Airway epithelial cell (primary cell): ENCODE data around the gene HSCB. TPM values are rescaled to one million over a fixed set of nuclear protein-coding genes. Genes with fewer than 3 reads are reported as not detected.

Experiments
- total RNA-seq: library from RNA; depleted of rRNA; stranded (reverse); fragments of >200 nt; gene quantifications from 2 replicates; pipeline ENCODE4 v1.2.3, GENCODE V29; 2015

The HSCB gene, protein sequence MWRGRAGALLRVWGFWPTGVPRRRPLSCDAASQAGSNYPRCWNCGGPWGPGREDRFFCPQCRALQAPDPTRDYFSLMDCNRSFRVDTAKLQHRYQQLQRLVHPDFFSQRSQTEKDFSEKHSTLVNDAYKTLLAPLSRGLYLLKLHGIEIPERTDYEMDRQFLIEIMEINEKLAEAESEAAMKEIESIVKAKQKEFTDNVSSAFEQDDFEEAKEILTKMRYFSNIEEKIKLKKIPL
- 16.9 and 17.7 TPM in 2 replicates for total RNA-seq

DNA sequence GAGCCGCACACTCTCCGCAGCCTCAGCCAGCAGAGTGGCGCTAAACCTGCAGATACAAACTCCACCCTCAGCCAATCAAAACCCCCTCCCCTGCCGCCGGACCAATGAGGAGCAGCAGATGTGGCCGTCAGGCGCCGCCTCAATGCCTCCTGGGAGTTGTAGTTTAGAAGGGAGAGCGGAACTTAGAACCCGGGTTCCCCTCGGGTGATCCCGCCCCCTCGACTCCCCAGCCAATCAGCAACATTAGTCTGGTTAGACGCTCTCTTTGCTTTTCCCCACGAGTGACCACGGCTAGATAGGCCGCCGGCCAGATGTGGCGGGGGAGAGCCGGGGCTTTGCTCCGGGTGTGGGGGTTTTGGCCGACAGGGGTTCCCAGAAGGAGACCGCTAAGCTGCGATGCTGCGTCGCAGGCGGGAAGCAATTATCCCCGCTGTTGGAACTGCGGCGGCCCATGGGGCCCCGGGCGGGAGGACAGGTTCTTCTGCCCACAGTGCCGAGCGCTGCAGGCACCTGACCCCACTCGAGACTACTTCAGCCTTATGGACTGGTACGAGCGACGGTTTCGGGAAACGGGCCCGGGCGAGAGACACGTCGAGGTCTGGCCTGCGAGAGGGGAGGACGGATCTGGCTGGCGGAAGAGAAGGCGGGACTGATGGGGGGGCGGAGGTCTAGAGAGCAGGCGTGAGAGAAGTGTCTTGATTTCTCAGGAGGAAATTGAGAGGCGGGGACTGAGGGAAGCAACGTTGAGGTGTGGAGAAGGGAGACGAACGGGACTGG is at the start of gene HSCB, which contains the start of gene CHEK2:
Gene HSCB (plus strand): TSS at position 255 of the 777 bp plus-strand sequence. CDS start 57 bp downstream, at position 312.
Gene CHEK2 (minus strand): TSS at position 36 of the 777 bp plus-strand sequence. CDS start 7,099 bp downstream, outside the sequence.

DNA sequence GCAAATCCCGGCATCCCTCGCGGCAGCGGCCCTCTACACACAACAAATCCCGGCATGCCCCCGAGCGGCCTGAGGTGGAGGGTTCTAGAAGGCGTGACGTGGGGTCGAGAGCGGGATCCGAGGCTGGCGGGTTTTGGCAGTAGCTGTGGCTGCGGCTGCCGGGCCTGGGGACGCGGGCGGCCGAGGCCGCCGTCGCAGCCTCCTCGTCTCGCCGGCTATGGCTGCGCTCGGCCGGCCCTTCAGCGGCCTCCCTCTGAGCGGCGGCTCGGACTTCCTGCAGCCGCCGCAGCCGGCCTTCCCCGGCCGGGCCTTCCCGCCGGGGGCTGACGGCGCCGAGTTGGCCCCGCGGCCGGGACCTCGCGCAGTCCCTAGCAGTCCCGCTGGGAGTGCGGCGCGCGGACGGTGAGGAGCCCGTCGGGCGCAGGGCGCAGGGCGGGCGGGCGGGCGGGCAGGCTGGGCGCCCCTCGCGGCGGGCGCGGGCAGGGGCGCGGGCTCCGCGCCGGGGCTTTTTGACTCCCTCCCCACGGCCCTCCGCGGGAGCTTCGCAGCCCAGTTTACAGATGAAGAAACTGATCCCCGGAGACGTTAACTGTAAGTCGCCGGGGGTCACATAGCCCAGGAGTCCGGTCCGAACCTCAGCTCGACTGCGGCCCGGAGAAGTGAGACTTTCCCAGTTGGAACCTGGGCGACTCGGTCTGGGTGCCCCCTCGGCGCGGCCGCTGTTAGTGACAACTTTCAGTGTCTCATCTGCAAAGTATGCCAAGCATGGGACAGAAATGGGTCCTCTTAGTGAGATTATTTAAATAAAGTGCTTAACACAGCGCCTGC is 31.0 kb downstream of the HSCB start, which contains the start of gene CCDC117:
Gene CCDC117 (plus strand): TSS at position 63 of the 828 bp plus-strand sequence. CDS start 155 bp downstream, at position 218.

DNA sequence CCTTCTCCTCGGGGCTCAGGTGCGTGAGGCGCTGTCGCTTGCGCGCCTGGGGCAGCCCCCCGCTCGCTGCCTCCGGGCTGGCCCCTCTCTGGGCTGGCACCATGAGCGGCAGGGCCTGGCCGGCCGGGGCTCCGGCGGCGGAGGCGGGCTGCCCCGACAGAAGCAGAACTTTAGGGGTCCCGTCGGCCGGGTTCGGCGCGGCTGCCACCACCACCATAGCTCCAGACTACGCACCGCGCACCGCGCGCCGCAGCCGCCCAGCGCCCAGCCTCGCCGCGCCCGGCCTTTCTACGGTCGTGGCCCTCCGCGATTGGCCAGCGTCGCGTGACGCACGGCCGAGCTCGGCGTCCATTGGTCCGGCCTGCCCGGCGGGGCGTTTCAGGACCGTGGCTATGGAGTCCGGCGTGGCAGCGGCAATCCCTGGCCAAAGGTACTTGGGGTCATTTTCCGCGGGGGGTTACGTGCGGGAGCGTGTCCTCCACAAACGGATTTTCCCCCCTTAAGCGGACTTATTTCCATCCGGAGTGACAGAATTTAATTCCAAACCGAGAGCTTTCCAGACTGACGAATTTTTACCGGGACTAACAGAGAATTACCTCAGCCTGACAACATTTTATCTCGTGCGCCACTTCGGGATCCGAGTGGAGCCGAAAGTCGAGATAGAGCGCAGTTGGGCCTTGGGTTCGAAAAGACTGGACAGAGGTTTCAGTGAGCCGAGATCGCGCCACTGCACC is 58.6 kb downstream of the HSCB start, which contains the start of gene XBP1:
Gene XBP1 (minus strand): TSS at position 262 of the 734 bp plus-strand sequence.

Other genes with a start within 250 kb of the HSCB start
- gene TTC28, start 62.2 kb upstream of the HSCB start, total RNA-seq: 0.37 and 1.8 TPM in 2 replicates
- gene CHEK2, start 219 bp upstream of the HSCB start, total RNA-seq: 19.4 and 22.2 TPM in 2 replicates
- gene CCDC117, start 30.7 kb downstream of the HSCB start, total RNA-seq: 10.1 and 11.8 TPM in 2 replicates
- 129 and 130 TPM in 2 replicates for gene XBP1, start 58.5 kb downstream of the HSCB start, total RNA-seq
- gene ZNRF3, start 141.5 kb downstream of the HSCB start, total RNA-seq: 5.9 and 8.3 TPM in 2 replicates